Spinal cord (tissue), 10 donors: ENCODE measurements around the gene MCC. TPM values are rescaled to one million over a fixed set of nuclear protein-coding genes. Genes with fewer than 3 reads are reported as not detected.
A peak's percentile ranks its signal among the peaks of the same experiment; 100 is the strongest.

ENCODE experiments used
- DNase-seq, 6 donors: peaks; one replicate each; pipeline versions ENCODE4 v3.0.0 to v3.0.0-alpha.2; 2013 to 2015; ENCODE audit warnings: low spot score in 6 of 6, low read depth in 4 of 6
- H3K27ac ChIP-seq: one replicate; pipeline ENCODE4 v1.5.1; 2013; ENCODE audit warnings: low read depth, low read length, control low read depth
- H3K27me3 ChIP-seq: one replicate; pipeline ENCODE4 v1.6.1; 2013; ENCODE audit warnings: low read length; ENCODE audit not compliant: control insufficient read depth, insufficient read depth
- H3K36me3 ChIP-seq: one replicate; pipeline ENCODE4 v1.6.1; 2013; ENCODE audit warnings: low read length; ENCODE audit not compliant: control insufficient read depth, insufficient read depth
- H3K4me1 ChIP-seq: one replicate; pipeline ENCODE4 v1.6.1; 2013; ENCODE audit warnings: low read length; ENCODE audit not compliant: control insufficient read depth, insufficient read depth
- H3K4me3 ChIP-seq: one replicate; pipeline ENCODE4 v1.5.1; 2013; ENCODE audit warnings: low read depth, low read length, control low read depth
- H3K9me3 ChIP-seq: one replicate; pipeline ENCODE4 v1.6.1; 2013; ENCODE audit warnings: low read length; ENCODE audit not compliant: control insufficient read depth, insufficient read depth
- WGBS: methylation state at CpG from one replicate; pipeline ENCODE4 v1.1.5; 2013; ENCODE audit warnings: missing lambda C conversion rate; ENCODE audit not compliant: insufficient coverage; 5-methylcytosine and 5-hydroxymethylcytosine counted together
- polyA plus RNA-seq, 2 donors: library from polyadenylated mRNA; unstranded; fragments of 120-200 nt; gene quantifications; one replicate each; pipeline ENCODE4 v1.2.1, GENCODE V29; 2013; ENCODE audit not compliant: insufficient read length in 2 of 2
- total RNA-seq, 2 donors: library from RNA; depleted of rRNA in 1 of 2; stranded (reverse); fragments of 120-200 nt in 1 of 2; fragments of >200 nt in 1 of 2; gene quantifications; one replicate each; pipeline versions ENCODE4 v1.2.3 to v1.2.4, GENCODE V29; 2013 to 2014
- donor health status: healthy.

The MCC gene
- total and polyA plus RNA-seq, 4 donors = 19.2 to 31.7 (median 26.6) TPM

GRCh38 chr5:113359419-113359818, 128.8 kb downstream of the MCC start:
- Histone ChIP-seq H3K4me3 (no peak overlapping the region), H3K9me3 (peaks cover 2% of the 10 kb centered on the region), H3K4me1 (no peaks in the 10 kb centered on the region), H3K36me3 (no peaks in the 10 kb centered on the region), H3K27me3 (no peaks in the 10 kb centered on the region), H3K27ac (no peak overlapping the region)
- DNase-seq = no peak

DNA sequence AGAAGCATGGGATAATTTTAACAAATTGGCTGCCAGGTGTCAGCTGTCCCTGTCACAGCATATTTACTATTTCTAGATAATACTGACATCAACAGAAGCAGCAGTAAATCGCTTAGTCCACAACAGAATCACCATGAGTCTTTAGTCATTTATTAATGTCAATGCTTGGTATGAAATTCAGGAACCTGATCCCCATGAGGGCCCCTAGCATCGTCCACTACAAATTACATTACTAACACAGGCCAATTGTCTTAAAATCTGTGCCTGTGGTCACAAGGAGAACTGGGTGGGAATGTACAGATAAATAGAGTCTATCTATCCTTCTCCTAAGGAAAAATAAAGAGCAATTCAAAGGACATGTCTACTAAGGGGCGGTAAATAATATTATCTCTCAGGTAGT, 129.6 kb downstream of the MCC start:
- Histone ChIP-seq H3K27ac (no peak overlapping the region), H3K36me3 (no peaks in the 10 kb centered on the region), H3K27me3 (no peaks in the 10 kb centered on the region), H3K4me3 (no peak overlapping the region), H3K9me3 (no peaks in the 10 kb centered on the region), H3K4me1 (no peaks in the 10 kb centered on the region)
- WGBS = no CpG with 5 or more reads among the region's 3 CpGs
- DNase-seq = no peak

- H3K27ac ChIP-seq = no peak overlapping the region
- no peak for DNase-seq
- 89% methylated on average over 3 of the region's 3 CpGs for WGBS
- H3K9me3 ChIP-seq = no peaks in the 10 kb centered on the region
- H3K27me3 ChIP-seq = no peaks in the 10 kb centered on the region
- no peaks in the 10 kb centered on the region for H3K36me3 ChIP-seq
- H3K4me3 ChIP-seq = no peak overlapping the region
- no peaks in the 10 kb centered on the region for H3K4me1 ChIP-seq
Measured at GRCh38 chr5:113357696-113358476, 130.4 kb downstream of the MCC start.

- Histone ChIP-seq H3K9me3 (no peaks in the 10 kb centered on the region), H3K27me3 (no peaks in the 10 kb centered on the region), H3K27ac (no peak overlapping the region), H3K36me3 (no peaks in the 10 kb centered on the region), H3K4me1 (no peaks in the 10 kb centered on the region), H3K4me3 (no peak overlapping the region)
- no peak for DNase-seq
- 75% methylated on average over 1 of the region's 1 CpG for WGBS
Measured at GRCh38 chr5:113356487-113356886, 131.8 kb downstream of the MCC start.

- H3K36me3 ChIP-seq = no peaks in the 10 kb centered on the region
- WGBS = no CpG with 5 or more reads among the region's 1 CpG
- no peaks in the 10 kb centered on the region for H3K27me3 ChIP-seq
- no peak overlapping the region for H3K27ac ChIP-seq
- DNase-seq = no peak
- H3K9me3 ChIP-seq = no peaks in the 10 kb centered on the region
- no peaks in the 10 kb centered on the region for H3K4me1 ChIP-seq
- no peak overlapping the region for H3K4me3 ChIP-seq
Measured at GRCh38 chr5:113354055-113354454, 134.2 kb downstream of the MCC start.

GRCh38 chr5:113347572-113347971, 140.7 kb downstream of the MCC start:
- no peaks in the 10 kb centered on the region for H3K9me3 ChIP-seq
- no CpG with 5 or more reads among the region's 1 CpG for WGBS
- no peak overlapping the region for H3K4me3 ChIP-seq
- no peak for DNase-seq
- no peaks in the 10 kb centered on the region for H3K4me1 ChIP-seq
- H3K27ac ChIP-seq = no peak overlapping the region
- no peaks in the 10 kb centered on the region for H3K36me3 ChIP-seq
- H3K27me3 ChIP-seq = no peaks in the 10 kb centered on the region

- 94% methylated on average over 3 of the region's 5 CpGs for WGBS
- DNase-seq = no peak
- Histone ChIP-seq H3K4me3 (no peak overlapping the region), H3K27me3 (no peaks in the 10 kb centered on the region), H3K9me3 (no peaks in the 10 kb centered on the region), H3K36me3 (no peaks in the 10 kb centered on the region), H3K27ac (no peak overlapping the region), H3K4me1 (no peaks in the 10 kb centered on the region)
Measured at GRCh38 chr5:113344973-113345940, 143.0 kb downstream of the MCC start.

- no peak for DNase-seq
- Histone ChIP-seq H3K9me3 (no peaks in the 10 kb centered on the region), H3K27ac (no peak overlapping the region), H3K4me1 (no peaks in the 10 kb centered on the region), H3K27me3 (no peaks in the 10 kb centered on the region), H3K4me3 (no peak overlapping the region), H3K36me3 (no peaks in the 10 kb centered on the region)
- 80% methylated on average over 1 of the region's 3 CpGs for WGBS
Measured at GRCh38 chr5:113343343-113343742, 144.9 kb downstream of the MCC start.

- Histone ChIP-seq H3K27me3 (no peaks in the 10 kb centered on the region), H3K4me1 (no peaks in the 10 kb centered on the region), H3K4me3 (no peak overlapping the region), H3K9me3 (no peaks in the 10 kb centered on the region), H3K36me3 (no peaks in the 10 kb centered on the region), H3K27ac (no peak overlapping the region)
- DNase-seq = peak in 2 of 6 donors; percentile 34 to 70
- WGBS = 72% methylated on average over 7 of the region's 7 CpGs
Measured at GRCh38 chr5:113340537-113340936, 147.7 kb downstream of the MCC start.
